Measurements from ENCODE around the gene TRDN.

TRDN gene

DNA sequence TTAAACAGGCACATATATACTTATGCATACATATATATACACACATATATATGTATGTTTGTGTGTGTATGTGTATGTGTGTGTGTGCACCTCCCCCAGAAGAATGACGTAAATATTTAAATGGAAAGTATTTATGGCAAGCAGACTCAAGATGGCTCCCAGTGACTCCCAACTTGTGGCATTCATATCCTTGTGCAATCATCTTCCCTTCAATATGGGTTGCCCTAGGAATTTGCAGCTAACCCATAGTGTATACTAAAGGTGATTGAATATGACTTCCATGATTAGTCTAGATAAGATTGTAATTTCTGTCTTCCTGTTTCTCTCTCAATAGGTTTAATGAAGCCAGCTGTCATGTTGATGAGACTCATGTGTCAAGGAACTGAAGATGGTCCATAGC lies 127.6 kb downstream of the TRDN start:
- TF ChIP-seq, protein P1, sequence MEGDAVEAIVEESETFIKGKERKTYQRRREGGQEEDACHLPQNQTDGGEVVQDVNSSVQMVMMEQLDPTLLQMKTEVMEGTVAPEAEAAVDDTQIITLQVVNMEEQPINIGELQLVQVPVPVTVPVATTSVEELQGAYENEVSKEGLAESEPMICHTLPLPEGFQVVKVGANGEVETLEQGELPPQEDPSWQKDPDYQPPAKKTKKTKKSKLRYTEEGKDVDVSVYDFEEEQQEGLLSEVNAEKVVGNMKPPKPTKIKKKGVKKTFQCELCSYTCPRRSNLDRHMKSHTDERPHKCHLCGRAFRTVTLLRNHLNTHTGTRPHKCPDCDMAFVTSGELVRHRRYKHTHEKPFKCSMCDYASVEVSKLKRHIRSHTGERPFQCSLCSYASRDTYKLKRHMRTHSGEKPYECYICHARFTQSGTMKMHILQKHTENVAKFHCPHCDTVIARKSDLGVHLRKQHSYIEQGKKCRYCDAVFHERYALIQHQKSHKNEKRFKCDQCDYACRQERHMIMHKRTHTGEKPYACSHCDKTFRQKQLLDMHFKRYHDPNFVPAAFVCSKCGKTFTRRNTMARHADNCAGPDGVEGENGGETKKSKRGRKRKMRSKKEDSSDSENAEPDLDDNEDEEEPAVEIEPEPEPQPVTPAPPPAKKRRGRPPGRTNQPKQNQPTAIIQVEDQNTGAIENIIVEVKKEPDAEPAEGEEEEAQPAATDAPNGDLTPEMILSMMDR (IDR thresholded peaks at IDR 0.05; ENCODE audit: poor library complexity, severe bottlenecking), result no peak
- no peak for ATAC-seq (ENCODE audit: low read depth)

DNA sequence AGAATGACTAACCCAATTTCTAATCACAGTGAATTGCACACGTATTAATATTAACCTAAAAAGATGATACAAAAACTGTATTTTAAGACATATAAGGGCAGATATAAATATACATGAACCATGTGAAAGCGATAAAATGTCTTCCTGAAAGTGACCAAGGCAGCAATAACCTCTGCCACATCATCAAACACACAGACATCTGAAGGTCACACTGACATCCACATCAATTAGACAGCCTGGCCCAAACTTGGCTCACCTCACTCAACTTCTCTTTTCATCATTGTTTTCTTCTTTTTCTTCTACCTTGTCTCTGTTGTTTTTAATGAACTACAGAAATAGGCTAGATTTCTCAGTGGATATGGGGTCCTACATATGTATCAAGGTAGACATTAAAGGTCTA lies 128.5 kb downstream of the TRDN start:
- Histone ChIP-seq H3K4me3 (ENCODE audit: severe bottlenecking) (no peak overlapping the region), H3K36me3 (ENCODE audit: low read depth) (no peaks in the 10 kb centered on the region), H3K9me3 (ENCODE audit: severe bottlenecking) (no peaks in the 10 kb centered on the region), H3K27ac (ENCODE audit: poor library complexity, severe bottlenecking) (no peak overlapping the region), H3K4me1 (ENCODE audit: insufficient read depth, poor library complexity, severe bottlenecking) (no peaks in the 10 kb centered on the region), H3K27me3 (ENCODE audit: insufficient read depth, poor library complexity, severe bottlenecking) (no peaks in the 10 kb centered on the region)
- no peak for ATAC-seq (ENCODE audit: low read depth)
- DNase-seq (ENCODE audit: low spot score), result no peak
- TF ChIP-seq, protein P1 (IDR thresholded peaks at IDR 0.05; ENCODE audit: poor library complexity, severe bottlenecking), result no peak

More for the DNA sequence above, 127.6 kb downstream of the TRDN start:
- no peak overlapping the region for H3K27ac ChIP-seq (ENCODE audit: poor library complexity, severe bottlenecking)
- no peaks in the 10 kb centered on the region for H3K27me3 ChIP-seq (ENCODE audit: insufficient read depth, poor library complexity, severe bottlenecking)
- H3K4me3 ChIP-seq (ENCODE audit: severe bottlenecking), result no peak overlapping the region
- H3K9me3 ChIP-seq (ENCODE audit: severe bottlenecking), result no peaks in the 10 kb centered on the region
- H3K4me1 ChIP-seq (ENCODE audit: insufficient read depth, poor library complexity, severe bottlenecking), result no peaks in the 10 kb centered on the region
- DNase-seq (ENCODE audit: low spot score), result no peak
- no peaks in the 10 kb centered on the region for H3K36me3 ChIP-seq (ENCODE audit: low read depth)

DNA sequence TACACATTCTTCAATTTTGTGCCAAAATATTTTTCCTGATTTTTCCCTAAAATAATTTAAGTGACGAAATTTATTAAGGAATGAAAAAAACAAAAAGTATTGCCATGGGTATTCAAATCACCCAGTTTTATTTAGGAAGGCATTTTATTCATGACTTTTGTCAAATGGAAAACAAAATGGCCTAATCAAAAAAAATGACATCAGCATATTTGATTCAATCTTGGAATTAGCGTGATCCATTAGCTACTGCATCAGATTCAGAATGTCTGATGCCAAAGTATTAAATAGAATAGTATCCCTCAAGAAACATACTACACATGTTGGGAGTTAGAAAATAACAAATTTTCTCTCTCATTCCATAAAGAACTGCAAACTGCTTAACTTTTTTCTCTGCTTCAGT lies 129.2 kb downstream of the TRDN start:
- no peaks in the 10 kb centered on the region for H3K9me3 ChIP-seq (ENCODE audit: severe bottlenecking)
- H3K27ac ChIP-seq (ENCODE audit: poor library complexity, severe bottlenecking), result no peak overlapping the region
- no peak overlapping the region for H3K4me3 ChIP-seq (ENCODE audit: severe bottlenecking)
- H3K27me3 ChIP-seq (ENCODE audit: insufficient read depth, poor library complexity, severe bottlenecking), result no peaks in the 10 kb centered on the region
- no peak for DNase-seq (ENCODE audit: low spot score)
- TF ChIP-seq, protein P1 (IDR thresholded peaks at IDR 0.05; ENCODE audit: poor library complexity, severe bottlenecking), result no peak
- no peaks in the 10 kb centered on the region for H3K4me1 ChIP-seq (ENCODE audit: insufficient read depth, poor library complexity, severe bottlenecking)
- ATAC-seq (ENCODE audit: low read depth), result no peak
- H3K36me3 ChIP-seq (ENCODE audit: low read depth), result no peaks in the 10 kb centered on the region

DNA sequence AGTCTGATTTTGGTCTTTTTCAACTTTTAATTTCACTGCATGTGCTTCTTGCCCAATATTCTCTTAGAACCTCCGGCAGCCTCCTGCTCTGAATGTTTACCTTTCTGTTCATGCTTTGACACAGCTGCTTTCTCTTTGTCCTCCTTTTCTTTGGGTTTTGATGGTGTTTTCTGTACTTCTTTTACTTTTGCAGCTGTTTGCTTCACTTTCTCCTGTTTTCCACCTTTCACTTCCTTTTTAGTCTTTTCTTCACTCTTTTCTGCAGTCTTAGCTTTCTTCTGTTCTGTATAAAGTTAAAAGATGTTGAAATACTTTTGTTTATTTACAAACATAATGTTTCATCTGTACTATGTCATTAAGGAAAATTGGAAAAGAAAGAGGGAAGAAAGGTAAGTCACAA lies 133.1 kb downstream of the TRDN start:
- ATAC-seq (ENCODE audit: low read depth), result no peak
- no peak for DNase-seq (ENCODE audit: low spot score)
- TF ChIP-seq, protein P1 (IDR thresholded peaks at IDR 0.05; ENCODE audit: poor library complexity, severe bottlenecking), result no peak
- Histone ChIP-seq H3K4me3 (ENCODE audit: severe bottlenecking) (no peak overlapping the region), H3K27ac (ENCODE audit: poor library complexity, severe bottlenecking) (no peak overlapping the region), H3K9me3 (ENCODE audit: severe bottlenecking) (peaks cover 2% of the 10 kb centered on the region), H3K27me3 (ENCODE audit: insufficient read depth, poor library complexity, severe bottlenecking) (no peaks in the 10 kb centered on the region), H3K4me1 (ENCODE audit: insufficient read depth, poor library complexity, severe bottlenecking) (no peaks in the 10 kb centered on the region), H3K36me3 (ENCODE audit: low read depth) (no peaks in the 10 kb centered on the region)

DNA sequence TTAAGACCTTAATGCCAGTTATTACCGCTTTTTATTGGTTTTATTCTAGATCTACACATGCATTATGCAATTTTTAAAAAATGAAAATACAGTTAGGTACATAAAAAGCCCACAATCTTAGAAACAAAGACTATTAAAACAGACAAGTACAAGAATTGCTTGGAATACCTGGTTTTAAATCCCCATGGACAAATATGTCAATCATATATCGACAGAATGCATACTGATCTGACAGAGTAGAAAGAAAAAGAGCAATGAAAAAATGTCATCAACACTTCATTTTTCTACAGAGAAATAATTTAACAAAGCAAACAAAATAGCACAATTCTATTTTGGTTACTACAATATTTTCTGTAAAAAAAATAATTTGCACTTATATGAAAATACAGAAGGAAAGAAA lies 139.7 kb downstream of the TRDN start:
- DNase-seq (ENCODE audit: low spot score) (no peak), ATAC-seq (ENCODE audit: low read depth) (no peak)
- no peak overlapping the region for H3K4me3 ChIP-seq (ENCODE audit: severe bottlenecking)
- H3K36me3 ChIP-seq (ENCODE audit: low read depth), result no peaks in the 10 kb centered on the region
- H3K27me3 ChIP-seq (ENCODE audit: insufficient read depth, poor library complexity, severe bottlenecking), result no peaks in the 10 kb centered on the region
- TF ChIP-seq, protein P1 (IDR thresholded peaks at IDR 0.05; ENCODE audit: poor library complexity, severe bottlenecking), result no peak
- peaks cover 2% of the 10 kb centered on the region for H3K9me3 ChIP-seq (ENCODE audit: severe bottlenecking)
- H3K27ac ChIP-seq (ENCODE audit: poor library complexity, severe bottlenecking), result no peak overlapping the region
- no peaks in the 10 kb centered on the region for H3K4me1 ChIP-seq (ENCODE audit: insufficient read depth, poor library complexity, severe bottlenecking)
